ENCODE data around the gene MCM9. TPM values are rescaled to one million over a fixed set of nuclear protein-coding genes. Genes with fewer than 3 reads are reported as not detected.

MCM9 gene
- total RNA-seq, 2 donors from 2014 or later: 13.6 to 24.8 TPM

DNA sequence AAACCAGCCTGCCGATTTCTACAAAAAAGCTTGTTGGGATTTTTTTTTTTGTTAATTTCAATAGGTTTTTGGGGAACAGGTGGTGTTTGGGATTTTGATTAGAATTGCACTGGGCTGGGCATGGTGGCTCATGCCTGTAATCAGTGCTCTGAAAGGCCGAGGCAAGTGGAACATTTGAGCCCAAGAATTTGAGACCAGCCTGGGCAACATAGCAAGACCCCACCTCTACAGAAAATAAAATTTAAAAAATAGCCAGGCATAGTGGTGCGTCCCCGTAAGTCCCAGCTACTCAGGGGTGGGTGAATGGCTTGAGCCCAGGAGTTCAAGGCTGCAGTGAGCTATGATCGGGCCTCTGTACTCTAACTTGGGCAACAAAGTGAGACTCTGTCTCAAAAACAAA lies 81.6 kb downstream of the MCM9 start:
- DNase-seq (ENCODE audit: low spot score): no peak
- no peaks in the 10 kb centered on the region for H3K27me3 ChIP-seq (replicated peaks; ENCODE audit: insufficient read depth)
- WGBS: 99% methylated on average over 5 of the region's 5 CpGs
- no peak overlapping the region for H3K27ac ChIP-seq
- H3K36me3 ChIP-seq: no peaks in the 10 kb centered on the region
- no peaks in the 10 kb centered on the region for H3K4me1 ChIP-seq (replicated peaks)
- H3K9me3 ChIP-seq: no peaks in the 10 kb centered on the region
- H3K4me3 ChIP-seq: no peak overlapping the region
- TF ChIP-seq POLR2AphosphoS5 (IDR thresholded peaks at IDR 0.05) (no peak), POLR2A (IDR thresholded peaks at IDR 0.05) (no peak)
- TF ChIP-seq, protein P1, sequence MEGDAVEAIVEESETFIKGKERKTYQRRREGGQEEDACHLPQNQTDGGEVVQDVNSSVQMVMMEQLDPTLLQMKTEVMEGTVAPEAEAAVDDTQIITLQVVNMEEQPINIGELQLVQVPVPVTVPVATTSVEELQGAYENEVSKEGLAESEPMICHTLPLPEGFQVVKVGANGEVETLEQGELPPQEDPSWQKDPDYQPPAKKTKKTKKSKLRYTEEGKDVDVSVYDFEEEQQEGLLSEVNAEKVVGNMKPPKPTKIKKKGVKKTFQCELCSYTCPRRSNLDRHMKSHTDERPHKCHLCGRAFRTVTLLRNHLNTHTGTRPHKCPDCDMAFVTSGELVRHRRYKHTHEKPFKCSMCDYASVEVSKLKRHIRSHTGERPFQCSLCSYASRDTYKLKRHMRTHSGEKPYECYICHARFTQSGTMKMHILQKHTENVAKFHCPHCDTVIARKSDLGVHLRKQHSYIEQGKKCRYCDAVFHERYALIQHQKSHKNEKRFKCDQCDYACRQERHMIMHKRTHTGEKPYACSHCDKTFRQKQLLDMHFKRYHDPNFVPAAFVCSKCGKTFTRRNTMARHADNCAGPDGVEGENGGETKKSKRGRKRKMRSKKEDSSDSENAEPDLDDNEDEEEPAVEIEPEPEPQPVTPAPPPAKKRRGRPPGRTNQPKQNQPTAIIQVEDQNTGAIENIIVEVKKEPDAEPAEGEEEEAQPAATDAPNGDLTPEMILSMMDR (IDR thresholded peaks at IDR 0.05): no peak
- intact Hi-C loops (cut with DNase I): no loop called here

DNA sequence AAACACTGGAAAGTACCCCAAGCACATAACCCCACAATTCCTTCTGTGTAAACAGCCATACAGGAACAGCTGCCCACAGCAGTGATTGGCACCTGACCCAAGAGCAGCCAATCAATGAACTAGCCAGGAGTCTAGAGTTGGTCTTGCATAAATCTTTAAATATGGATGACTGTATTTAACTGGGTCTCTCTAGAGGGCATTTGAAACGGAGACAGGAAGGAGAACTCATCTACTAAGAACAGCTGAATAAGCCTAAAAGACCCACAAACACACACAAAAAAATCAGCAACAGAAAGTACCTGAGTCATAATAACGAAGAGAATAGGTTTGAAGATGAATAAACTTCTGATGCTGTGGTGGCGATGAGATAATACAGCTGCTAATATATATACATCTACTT lies 90.0 kb downstream of the MCM9 start:
- TF ChIP-seq POLR2A (IDR thresholded peaks at IDR 0.05): no peak
- TF ChIP-seq, protein P1 (IDR thresholded peaks at IDR 0.05): no peak
- WGBS: 84% methylated on average over 3 of the region's 3 CpGs

DNA sequence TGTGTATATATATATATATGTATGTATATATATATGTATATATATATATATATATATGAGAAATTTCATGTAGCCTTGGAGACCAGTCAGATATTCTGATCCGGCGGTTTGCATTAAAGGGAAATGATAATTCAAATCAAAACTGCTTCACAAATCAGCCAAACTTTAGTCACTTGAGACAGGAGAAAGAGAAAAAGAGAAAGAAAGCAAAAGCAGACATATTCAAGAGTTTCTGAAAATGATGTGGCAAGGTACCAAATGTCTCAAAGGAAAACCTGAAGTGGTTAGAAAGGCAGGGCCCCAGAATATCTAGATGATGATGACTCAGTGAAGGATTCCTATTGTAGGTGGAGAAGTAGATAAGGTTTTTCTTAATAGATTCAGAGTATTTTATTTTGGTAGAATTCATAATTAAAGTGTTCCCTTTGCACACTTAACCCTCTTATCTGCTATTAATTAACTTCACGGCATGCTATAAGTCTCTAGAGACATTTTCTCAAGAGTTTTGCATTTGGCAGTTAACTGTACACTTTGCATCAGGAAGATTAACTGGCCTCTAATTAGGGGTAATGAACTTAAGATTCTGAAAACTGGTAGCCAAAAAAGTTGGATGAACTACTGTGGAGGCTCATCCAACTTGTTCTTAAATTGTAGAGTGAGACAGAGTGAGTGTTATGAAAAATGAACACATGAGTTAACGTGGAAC lies 91.1 kb downstream of the MCM9 start:
- Histone ChIP-seq H3K4me1 (replicated peaks) (no peaks in the 10 kb centered on the region), H3K36me3 (no peaks in the 10 kb centered on the region), H3K9me3 (no peaks in the 10 kb centered on the region), H3K27ac (no peak overlapping the region), H3K4me3 (no peak overlapping the region), H3K27me3 (replicated peaks; ENCODE audit: insufficient read depth) (no peaks in the 10 kb centered on the region)
- intact Hi-C loops (cut with DNase I): no loop called here
- 94% methylated on average over 4 of the region's 4 CpGs for WGBS
- TF ChIP-seq, protein P1 (IDR thresholded peaks at IDR 0.05): no peak
- no peak for TF ChIP-seq POLR2A (IDR thresholded peaks at IDR 0.05)
- TF ChIP-seq POLR2AphosphoS5 (IDR thresholded peaks at IDR 0.05): no peak
- no peak for DNase-seq (ENCODE audit: low spot score)

More for the DNA sequence above, 90.0 kb downstream of the MCM9 start:
- Histone ChIP-seq H3K4me3 (no peak overlapping the region), H3K4me1 (replicated peaks) (no peaks in the 10 kb centered on the region), H3K9me3 (no peaks in the 10 kb centered on the region), H3K36me3 (no peaks in the 10 kb centered on the region), H3K27me3 (replicated peaks; ENCODE audit: insufficient read depth) (no peaks in the 10 kb centered on the region), H3K27ac (no peak overlapping the region)
- DNase-seq (ENCODE audit: low spot score): no peak
- intact Hi-C loops (cut with DNase I): no loop called here

DNA sequence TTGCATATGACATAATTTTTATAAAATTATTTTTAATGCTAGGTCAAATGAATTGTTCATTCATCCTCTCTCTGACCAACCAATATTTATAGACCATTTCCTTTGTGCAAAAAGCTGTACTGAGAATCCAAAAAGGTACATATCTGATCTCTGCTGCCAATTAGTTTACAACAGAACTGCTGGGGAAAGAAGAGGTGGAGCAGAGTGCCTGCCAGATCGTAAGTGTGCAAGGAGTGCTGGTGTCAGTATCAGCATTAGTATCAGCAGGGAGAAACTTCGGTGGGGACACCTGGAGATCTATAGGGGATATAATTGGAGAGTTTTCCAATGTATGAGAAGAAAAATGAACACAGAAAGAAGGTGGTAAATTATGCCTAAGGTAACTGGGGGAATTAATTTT lies 104.3 kb downstream of the MCM9 start:
- H3K4me1 ChIP-seq (replicated peaks): no peaks in the 10 kb centered on the region
- TF ChIP-seq POLR2A (IDR thresholded peaks at IDR 0.05): no peak
- TF ChIP-seq, protein P1 (IDR thresholded peaks at IDR 0.05): no peak
- no peak for TF ChIP-seq POLR2AphosphoS5 (IDR thresholded peaks at IDR 0.05)
- peaks cover 0 to 7% of the 10 kb centered on the region in 2 donors for H3K36me3 ChIP-seq
- H3K4me3 ChIP-seq: no peak overlapping the region
- DNase-seq (ENCODE audit: low spot score): no peak
- no peak overlapping the region for H3K27ac ChIP-seq
- no peaks in the 10 kb centered on the region for H3K9me3 ChIP-seq
- intact Hi-C loops (cut with DNase I): no loop called here
- 60% methylated on average over 2 of the region's 2 CpGs for WGBS
- H3K27me3 ChIP-seq (replicated peaks; ENCODE audit: insufficient read depth): no peaks in the 10 kb centered on the region

DNA sequence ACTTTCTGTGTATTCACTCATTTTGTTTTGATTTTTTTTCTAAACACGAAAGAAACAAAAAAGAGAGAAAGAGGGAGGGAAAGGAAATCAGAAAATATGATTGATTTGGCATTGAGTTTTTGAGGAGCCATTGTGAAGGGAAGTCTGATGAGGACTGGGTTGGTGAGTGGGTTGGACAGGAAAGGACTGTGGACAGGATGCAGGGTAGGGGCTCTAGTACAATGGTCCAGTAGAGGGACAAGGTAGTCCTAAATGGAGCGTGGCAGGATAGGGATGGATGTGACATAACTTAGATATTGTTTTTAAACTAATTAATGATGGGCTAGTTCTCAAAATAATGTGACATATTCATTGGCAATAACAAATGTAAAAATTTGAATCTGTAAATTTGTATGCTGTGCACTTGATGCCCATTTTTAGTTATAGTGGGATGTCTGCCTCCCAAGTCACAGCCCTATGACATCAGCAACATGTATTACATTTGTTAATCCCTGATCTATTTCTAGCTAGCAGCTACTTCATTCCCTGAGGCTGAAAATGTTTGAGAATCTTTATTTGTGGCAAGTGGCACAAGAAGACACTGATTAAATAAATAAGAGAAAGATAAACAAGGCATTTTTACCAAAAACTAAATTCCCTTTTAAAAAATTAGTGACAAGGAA lies 105.0 kb downstream of the MCM9 start:
- H3K9me3 ChIP-seq: no peaks in the 10 kb centered on the region
- H3K27ac ChIP-seq: no peak overlapping the region
- H3K36me3 ChIP-seq: peaks cover 0 to 7% of the 10 kb centered on the region in 2 donors
- intact Hi-C loops (cut with DNase I): no loop called here
- H3K4me1 ChIP-seq (replicated peaks): no peaks in the 10 kb centered on the region
- no peak for DNase-seq (ENCODE audit: low spot score)
- TF ChIP-seq POLR2A (IDR thresholded peaks at IDR 0.05) (no peak), POLR2AphosphoS5 (IDR thresholded peaks at IDR 0.05) (no peak)
- no peaks in the 10 kb centered on the region for H3K27me3 ChIP-seq (replicated peaks; ENCODE audit: insufficient read depth)
- H3K4me3 ChIP-seq: no peak overlapping the region
- WGBS: 87% methylated on average over 2 of the region's 2 CpGs
